HepG2 (cell line): ENCODE data around the gene WBP1. TPM values are rescaled to one million over a fixed set of nuclear protein-coding genes. Genes with fewer than 3 reads are reported as not detected.

Experiments used
- FOXJ3 ChIP-seq: sonication (generic); formaldehyde crosslinking; IDR thresholded peaks from 2 replicates; pipeline ENCODE4 v1.4.0; 2020; ENCODE audit warnings: missing genetic modification reagents, mild to moderate bottlenecking, borderline replicate concordance
- KLF15 ChIP-seq: sonication (generic); formaldehyde crosslinking; IDR thresholded peaks from 2 replicates; pipeline ENCODE4 v1.8.1; 2023; ENCODE audit warnings: borderline replicate concordance, mild to moderate bottlenecking, inconsistent platforms, missing genetic modification reagents, mixed read lengths
- NCOA2 ChIP-seq: sonication (generic); formaldehyde crosslinking; IDR thresholded peaks from 2 replicates; pipeline ENCODE4 v1.8.0; 2022; ENCODE audit warnings: inconsistent platforms
- NR2F2 ChIP-seq: IDR thresholded peaks from 2 replicates; pipeline ENCODE4 v1.6.1; 2012; ENCODE audit warnings: low read depth, inconsistent platforms, borderline replicate concordance
- PHF5A ChIP-seq: IDR thresholded peaks from one replicate; pipeline ENCODE4 v1.6.1; 2018; ENCODE audit warnings: low read depth, missing genetic modification reagents; ENCODE audit not compliant: unreplicated experiment
- POGK ChIP-seq: sonication (generic); formaldehyde crosslinking; conservative IDR thresholded peaks from 2 replicates; pipeline ENCODE4 v1.8.0; 2022; ENCODE audit warnings: mild to moderate bottlenecking, moderate library complexity, missing genetic modification reagents
- SP2 ChIP-seq: sonication (generic); formaldehyde crosslinking; IDR thresholded peaks from 2 replicates; pipeline ENCODE4 v1.5.1; 2020; ENCODE audit warnings: mild to moderate bottlenecking, missing genetic modification reagents
- STAT5B ChIP-seq: sonication (generic); formaldehyde crosslinking; IDR thresholded peaks from 2 replicates; pipeline ENCODE4 v1.4.0; 2020; ENCODE audit warnings: missing genetic modification reagents
- TBP ChIP-seq: sonication (generic); formaldehyde crosslinking; IDR thresholded peaks from 2 replicates; pipeline ENCODE4 v1.5.0; 2020; ENCODE audit warnings: missing genetic modification reagents
- THAP9 ChIP-seq: sonication (generic); formaldehyde crosslinking; IDR thresholded peaks from 2 replicates; pipeline ENCODE4; 2020; ENCODE audit warnings: missing genetic modification reagents, mild to moderate bottlenecking, borderline replicate concordance
- ZNF263 ChIP-seq: sonication (generic); formaldehyde crosslinking; IDR thresholded peaks from 2 replicates; pipeline ENCODE4 v1.4.0; 2020; ENCODE audit warnings: missing genetic modification reagents
- ZNF281 ChIP-seq: sonication (generic); formaldehyde crosslinking; IDR thresholded peaks from 2 replicates; pipeline ENCODE4 v1.4.0; 2020; ENCODE audit warnings: missing genetic modification reagents, borderline replicate concordance
- ZNF331 ChIP-seq: sonication (generic); formaldehyde crosslinking; IDR thresholded peaks from 2 replicates; pipeline ENCODE4 v1.4.0; 2020; ENCODE audit warnings: missing genetic modification reagents
- ZNF44 ChIP-seq: sonication (generic); formaldehyde crosslinking; IDR thresholded peaks from 2 replicates; pipeline ENCODE4 v1.5.1; 2020; ENCODE audit warnings: mild to moderate bottlenecking, missing genetic modification reagents
- ZNF652 ChIP-seq: IDR thresholded peaks from 2 replicates; pipeline ENCODE4 v1.6.1; 2016; ENCODE audit warnings: low read depth, borderline replicate concordance
- ZSCAN22 ChIP-seq: sonication (generic); formaldehyde crosslinking; IDR thresholded peaks from 2 replicates; pipeline ENCODE4 v1.4.0; 2020; ENCODE audit warnings: mild to moderate bottlenecking, missing genetic modification reagents
- polyA plus RNA-seq, 8 experiments: library from polyadenylated mRNA; depleted of rRNA in 3 of 8; stranded (reverse) in 7 of 8; unstranded in 1 of 8; fragments of >200 nt; fragmentation: Illumina TruSeq in 4 of 8; extraction: Trizol in 4 of 8; gene quantifications; 2 replicates each; pipeline versions ENCODE4 v1.2.1 to v1.2.3, GENCODE V29; 2011 to 2016; ENCODE audit warnings: low read depth in 4 of 8, missing spikeins in 1 of 8, mixed read lengths in 1 of 8; ENCODE audit not compliant: insufficient read depth in 1 of 8
- total RNA-seq, 5 experiments: library from RNA; depleted of rRNA; stranded (reverse); fragments of >200 nt; fragmentation: Illumina TruSeq; extraction: Trizol; gene quantifications; 2 replicates each; pipeline ENCODE4 v1.2.3, GENCODE V29; 2016; ENCODE audit warnings: low read depth in 1 of 5
- TF ChIP-seq, protein P1 (sequence below): sonication (generic); formaldehyde crosslinking; IDR thresholded peaks from 2 replicates; pipeline ENCODE4 v1.8.0; 2022; ENCODE audit warnings: missing genetic modification reagents, mild to moderate bottlenecking, moderate library complexity, borderline replicate concordance

The WBP1 gene
- total and polyA plus RNA-seq, 2 of the 13 experiments (the other 11 are each of a cell fraction or from before 2014, with no cell fraction given), result 38.8 to 85.7 TPM

DNA sequence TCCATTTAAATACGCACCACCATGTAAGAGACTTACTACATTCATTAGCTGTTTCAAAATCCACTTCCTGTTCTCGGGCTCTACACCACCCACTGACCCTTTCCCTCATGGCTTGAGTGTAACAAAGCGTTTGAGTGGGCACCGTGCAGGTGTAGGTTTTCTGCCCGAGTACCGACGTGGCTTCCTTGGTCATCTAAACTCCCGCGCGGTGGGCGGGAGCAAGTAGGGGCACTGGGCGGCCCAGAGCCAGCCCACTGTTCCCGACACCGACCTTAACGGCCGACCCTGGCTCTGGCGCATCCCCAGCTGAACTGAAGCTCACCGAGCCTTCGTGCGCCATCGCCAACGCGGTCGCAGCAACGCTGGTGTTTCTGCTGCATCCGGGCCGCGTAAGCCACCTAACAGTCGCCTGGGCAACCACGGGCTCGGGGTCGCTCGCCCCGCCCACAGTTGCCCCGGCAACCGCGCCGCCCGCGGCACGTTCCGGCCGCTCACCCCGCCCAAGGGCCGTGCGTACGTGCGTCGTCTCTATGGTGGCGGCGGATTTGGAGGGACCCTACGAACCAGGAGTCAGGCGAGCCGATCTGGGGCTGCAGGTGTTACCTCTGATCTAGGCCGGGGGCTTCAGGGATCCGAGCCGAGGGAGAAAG, 36.9 kb upstream of the WBP1 start, which contains the start of the genes C2orf81 and WDR54 (continued):
- TF ChIP-seq ZNF331, result peak; percentile 59; the same call in 1 of the 2 replicates
- TF ChIP-seq TBP, result no peak
- TF ChIP-seq STAT5B (CRISPR knock-in tag), result no peak
- no peak; the same call in 1 of the 2 replicates for TF ChIP-seq POGK (CRISPR knock-in tag)
- no peak for TF ChIP-seq ZNF652
- TF ChIP-seq, protein P1, sequence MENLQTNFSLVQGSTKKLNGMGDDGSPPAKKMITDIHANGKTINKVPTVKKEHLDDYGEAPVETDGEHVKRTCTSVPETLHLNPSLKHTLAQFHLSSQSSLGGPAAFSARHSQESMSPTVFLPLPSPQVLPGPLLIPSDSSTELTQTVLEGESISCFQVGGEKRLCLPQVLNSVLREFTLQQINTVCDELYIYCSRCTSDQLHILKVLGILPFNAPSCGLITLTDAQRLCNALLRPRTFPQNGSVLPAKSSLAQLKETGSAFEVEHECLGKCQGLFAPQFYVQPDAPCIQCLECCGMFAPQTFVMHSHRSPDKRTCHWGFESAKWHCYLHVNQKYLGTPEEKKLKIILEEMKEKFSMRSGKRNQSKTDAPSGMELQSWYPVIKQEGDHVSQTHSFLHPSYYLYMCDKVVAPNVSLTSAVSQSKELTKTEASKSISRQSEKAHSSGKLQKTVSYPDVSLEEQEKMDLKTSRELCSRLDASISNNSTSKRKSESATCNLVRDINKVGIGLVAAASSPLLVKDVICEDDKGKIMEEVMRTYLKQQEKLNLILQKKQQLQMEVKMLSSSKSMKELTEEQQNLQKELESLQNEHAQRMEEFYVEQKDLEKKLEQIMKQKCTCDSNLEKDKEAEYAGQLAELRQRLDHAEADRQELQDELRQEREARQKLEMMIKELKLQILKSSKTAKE, result no peak
- TF ChIP-seq THAP9 (CRISPR knock-in tag), result peak; percentile 17; the same call in 1 of the 2 replicates
- TF ChIP-seq ZNF281 (CRISPR knock-in tag), result no peak
- no peak; the same call in 1 of the 2 replicates for TF ChIP-seq ZNF263
- TF ChIP-seq SP2 (CRISPR knock-in tag), result 0 out of 2 replicates have a peak, but pooled peaks have one; percentile 41
- TF ChIP-seq ZSCAN22 (CRISPR knock-in tag), result no peak
- no peak for TF ChIP-seq PHF5A (CRISPR knock-in tag)
- no peak for TF ChIP-seq NCOA2
- no peak; the same call in 1 of the 2 replicates for TF ChIP-seq NR2F2
- no peak for TF ChIP-seq FOXJ3
- peak; percentile 79; the same call in 1 of the 2 replicates for TF ChIP-seq ZNF44 (CRISPR knock-in tag)
- peak; percentile 44; the same call in 1 of the 2 replicates for TF ChIP-seq KLF15 (CRISPR knock-in tag)
